ENCODE measurements around the gene CXCR3.
"Not testable (repeated sequence)": the region's sequence is repeated elsewhere in the genome, so short reads cannot be mapped to it uniquely, and the experiment has no call there.

Gene CXCR3

DNA sequence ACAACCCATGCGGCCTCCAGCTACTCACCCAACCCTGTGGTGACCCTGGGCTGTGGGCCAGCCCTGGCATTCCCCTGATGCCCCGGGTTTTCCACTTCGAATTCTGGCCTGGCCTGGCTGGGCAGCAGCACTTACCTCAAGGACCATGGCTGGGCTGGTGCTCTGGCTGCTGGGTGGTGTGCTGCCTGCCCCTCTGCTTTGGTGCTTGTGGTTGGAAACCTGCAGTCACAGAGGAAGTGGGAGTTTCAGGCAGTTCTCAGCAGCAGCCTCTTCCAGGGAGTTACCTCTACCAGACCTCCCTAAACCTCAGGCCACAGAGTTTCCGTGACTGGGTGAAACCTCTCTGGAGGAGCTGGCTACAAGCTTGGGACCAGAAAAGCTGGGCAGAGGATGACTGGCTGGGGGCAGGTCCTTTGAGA lies at the start of gene CXCR3:
Gene CXCR3, minus strand, starts transcription at position 209 of the 419 bp plus-strand sequence. Its CDS starts 62 bp downstream, at position 147.
- peak; percentile 6 to 55 for DNase-seq

DNA sequence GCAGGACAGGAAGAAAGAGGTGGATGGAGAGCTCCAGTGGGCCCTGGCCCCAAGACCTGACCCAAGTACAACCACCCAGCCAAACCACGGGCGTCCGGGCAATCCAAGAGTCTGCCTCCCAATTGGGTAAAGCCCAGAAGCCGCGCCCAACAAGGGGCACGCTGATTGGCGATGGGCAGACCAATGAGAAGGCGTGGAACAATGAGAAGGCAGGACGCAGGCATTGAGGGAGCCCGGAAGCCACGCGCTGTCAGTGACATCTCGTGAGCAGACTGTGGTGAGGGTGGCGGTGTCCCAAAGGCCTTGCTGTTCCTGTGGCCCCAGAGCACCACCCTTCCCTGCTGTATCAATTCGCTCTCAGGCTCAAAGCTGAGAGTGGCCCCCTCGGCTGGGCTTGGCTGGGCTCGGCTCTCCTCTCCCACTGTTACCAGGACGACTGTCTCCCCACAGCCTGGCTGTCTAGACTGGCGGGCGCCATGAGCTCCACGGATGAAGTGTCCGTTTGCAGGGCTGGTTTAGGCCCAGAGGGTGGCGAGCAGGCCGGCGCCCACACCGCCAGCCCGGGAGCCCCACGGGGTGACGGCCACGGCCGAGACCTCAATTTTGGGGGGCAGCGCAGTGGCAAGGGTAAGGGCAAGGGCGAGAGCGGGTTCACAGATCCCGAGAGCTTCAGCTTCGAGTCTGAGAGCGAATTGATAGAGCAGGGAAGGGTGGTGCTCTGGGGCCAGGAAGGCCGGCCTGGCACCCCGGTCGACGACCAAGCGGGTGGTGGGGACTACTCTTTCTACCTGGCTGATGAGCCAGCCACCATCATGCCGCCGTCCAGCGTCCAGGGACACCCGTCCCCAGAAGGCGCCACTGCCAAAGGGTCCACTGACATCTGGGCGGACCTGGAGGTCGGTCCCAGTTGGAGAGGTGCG lies 49.3 kb upstream of the CXCR3 start, which contains the start of gene LOC101059915:
Gene LOC101059915, plus strand, starts transcription at position 219 of the 920 bp plus-strand sequence.
- DNase-seq: no peak

DNA sequence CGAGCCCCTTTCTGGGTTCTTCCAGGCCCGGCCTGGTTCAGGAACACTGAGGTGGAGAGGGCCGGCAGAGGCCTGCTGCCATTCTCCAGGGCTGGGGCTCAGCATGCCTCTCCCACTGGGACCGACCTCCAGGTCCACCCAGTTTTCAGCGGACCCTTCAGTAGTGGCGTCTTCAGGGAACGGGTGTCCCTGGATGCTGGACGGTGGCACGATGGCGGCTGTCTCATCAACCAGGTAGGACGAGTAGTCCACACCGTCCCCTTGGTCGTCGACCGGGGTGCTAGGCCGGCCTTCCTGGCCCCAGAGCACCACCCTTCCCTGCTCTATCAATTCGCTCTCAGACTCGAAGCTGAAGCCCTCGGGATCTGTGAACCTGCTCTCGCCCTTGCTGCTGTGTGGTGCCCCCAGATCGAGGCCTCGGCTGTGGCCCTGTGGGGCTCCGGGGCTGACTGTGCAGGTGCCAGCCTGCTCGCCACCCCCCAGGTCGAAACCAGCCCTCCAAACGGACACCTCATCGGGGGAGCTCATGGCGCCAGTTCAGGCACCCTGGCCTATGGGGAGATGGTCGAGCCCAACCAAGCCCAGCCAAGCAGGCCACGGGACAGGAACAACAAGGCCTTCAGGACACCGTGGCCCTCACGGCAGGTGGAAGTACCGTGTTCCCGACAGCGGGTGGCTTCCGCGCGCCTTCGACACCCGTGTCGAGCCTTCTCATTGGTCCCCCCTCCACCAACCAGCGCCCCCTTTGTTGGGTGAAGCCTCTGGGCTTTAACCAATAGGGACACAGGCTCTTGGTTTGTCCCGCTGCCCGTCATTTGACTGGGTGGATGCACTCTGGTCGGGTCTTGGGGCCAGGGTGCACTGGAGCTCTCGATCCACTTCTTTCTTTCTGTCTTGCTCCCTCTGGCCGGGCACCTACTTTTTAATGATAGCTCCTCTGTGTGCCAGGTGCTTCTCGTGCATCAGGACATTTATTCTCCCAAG lies 48.2 kb upstream of the CXCR3 start:
- DNase-seq: no peak

DNA sequence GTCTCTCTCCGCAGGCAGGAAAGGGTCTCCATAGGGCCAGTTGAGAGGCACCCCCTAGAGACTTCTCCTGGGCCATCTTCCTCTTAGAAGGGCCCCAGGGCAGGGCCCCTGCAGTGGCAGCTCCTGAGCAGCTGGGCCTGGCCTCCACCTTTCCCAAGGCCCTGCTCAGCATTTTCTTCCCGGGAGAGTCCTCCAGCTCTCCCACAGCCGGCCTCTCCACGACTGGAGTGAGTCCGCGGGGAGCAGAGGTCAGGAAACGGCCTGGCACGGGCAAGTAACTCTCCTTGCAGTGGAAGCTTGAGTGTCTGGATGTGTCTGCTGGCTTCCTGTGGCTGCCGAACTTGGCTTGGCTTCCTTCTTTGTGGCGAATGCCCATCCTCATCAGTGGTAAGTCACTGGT lies 47.4 kb upstream of the CXCR3 start:
- no peak for DNase-seq

DNA sequence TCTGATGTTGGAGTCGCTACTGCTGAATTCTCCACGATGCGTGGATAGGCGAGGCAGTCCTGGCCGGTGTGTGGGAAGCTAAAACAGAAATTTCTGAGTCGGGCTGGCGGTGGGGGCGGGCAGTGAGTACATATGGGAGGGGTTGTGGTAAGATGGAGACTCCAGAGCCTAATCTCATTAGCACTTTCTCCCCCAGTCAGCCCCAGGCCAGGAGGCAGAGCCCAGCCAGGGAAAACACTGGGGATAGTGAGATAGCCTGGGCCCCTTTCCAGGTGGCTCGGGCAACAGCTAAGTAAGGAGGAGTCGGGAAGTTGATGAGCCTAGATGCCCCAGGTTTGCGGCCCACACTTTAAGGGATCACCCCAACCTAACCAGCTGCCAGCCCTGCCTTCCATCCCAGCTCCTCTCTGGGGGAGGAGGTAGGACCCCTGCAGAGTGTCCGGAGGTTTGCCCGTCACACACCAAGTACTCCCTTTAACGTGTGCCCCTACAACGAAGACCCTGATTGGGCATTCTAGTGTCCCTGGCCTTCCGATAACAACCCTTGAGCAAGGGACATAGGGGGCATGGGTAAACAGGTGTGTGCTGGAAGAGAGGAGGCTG lies 46.7 kb upstream of the CXCR3 start:
- DNase-seq: no peak

DNA sequence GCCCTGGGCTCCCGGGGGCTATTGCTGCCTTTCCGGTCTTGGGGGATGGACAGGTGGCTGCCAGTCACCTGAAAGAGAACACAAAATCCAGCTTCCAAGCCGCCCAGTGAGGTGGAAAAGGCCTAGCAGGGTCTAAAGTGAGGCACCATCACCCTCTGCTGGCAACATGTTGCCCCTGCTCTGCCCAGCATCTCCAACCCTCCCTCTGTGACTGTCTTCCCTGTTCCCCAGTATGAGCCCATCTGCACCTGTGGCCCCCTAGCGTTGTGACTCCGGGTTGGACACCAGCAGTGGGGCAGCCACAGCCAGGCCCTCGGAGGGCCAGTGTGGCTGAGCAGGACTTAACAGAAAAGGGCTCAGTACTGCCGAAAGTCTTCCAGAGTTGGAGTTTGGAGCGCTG lies 45.9 kb upstream of the CXCR3 start:
- not testable (repeated sequence) for DNase-seq

DNA sequence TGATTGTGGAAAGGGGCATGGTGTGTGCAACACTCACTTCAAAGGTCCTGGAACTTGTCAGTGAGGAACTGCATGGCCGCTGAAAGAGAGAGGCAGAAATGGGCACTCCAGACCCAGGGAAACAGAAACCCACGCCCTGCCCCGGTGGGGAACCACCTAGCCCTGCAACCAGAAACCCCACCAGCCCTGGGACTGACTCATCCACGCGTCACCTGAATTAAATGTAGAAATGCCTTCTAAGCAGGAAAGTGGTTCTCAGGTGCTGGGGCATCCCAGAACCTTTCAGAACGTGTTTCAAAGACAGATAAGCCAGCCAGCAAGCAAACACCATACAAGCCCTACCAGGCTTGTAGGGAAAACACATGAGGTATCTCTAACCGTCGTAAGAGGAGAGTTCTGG lies 44.9 kb upstream of the CXCR3 start:
- DNase-seq: peak in 1 of 2 donors; percentile 53

DNA sequence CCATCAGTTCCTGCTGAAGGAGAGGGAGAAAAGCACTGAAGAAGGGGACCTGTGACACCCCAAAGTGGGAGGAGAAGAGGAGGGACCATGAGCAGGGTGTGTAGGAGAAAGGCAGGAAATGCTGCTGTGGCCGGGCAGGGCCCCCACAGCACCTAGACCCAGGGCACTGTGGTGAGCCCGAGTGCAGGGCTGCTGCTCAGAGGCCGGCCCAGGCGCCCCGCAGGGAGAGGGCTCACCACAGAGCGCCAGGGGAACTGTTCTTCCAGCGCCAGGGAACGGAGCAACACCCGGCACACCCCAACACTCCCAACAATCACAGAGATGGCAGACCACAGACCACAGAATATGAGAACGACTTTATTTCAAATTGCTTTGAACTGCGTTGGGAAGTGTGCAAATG lies 44.3 kb upstream of the CXCR3 start:
- not testable (repeated sequence) for DNase-seq

DNA sequence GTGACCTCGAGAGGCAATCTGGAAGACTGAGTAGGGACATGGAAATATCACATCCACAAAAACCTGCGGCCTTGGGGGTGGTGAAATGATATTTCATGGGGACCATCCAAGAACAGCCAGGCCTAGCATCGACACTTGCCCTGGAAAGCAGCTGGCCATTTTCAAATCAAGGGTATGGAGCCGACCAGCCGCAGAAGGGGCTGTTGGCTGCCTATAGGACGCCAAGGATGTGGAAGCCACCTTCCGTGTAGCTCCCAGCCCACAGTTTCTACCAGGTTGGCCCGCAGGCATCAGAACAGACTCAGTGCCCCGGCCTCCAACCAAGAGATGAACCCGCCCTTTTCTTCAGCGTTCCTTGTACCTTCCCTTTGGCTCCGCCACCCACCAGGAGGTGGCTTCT lies 43.6 kb upstream of the CXCR3 start:
- DNase-seq: no peak

DNA sequence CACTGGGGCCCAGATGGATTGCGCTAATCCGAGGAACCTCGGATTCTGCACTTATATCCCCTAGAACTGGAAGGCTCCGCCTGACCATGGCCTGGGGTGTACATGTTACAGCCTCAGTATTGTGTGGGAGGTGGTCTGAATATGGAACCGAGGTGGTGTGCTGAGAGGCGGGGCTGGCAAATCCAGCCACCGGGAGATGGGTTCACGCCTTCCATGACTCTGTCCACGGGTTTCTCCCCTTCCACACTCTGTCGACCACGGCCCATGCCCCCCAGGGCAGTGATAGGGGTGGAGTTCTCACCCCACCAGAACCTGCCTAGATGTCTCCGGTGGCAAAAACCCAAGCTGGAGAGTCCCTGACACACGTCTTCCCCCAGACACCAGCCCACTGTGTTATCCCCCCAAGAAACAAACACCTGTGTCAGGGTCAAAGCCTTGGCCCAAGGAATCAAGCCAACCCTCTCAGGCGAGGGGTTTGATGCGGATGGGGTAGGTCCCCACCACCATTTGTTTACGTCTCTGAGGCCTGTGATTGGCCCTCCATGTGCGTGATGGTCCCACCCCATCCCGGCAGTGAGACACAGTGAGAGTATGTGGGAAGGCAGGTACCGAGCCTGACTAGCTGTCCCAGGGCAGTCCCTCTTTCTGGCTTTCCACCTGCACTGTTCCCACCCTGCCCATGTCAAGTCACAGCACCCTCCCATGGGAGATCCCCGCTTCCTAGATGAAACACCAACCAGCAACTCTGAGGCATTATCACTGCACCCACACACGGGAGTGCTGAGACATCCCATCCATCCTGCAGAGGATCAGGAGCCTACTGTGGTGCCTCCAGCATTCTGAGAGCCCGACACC lies 42.5 kb upstream of the CXCR3 start:
- DNase-seq: no peak

DNA sequence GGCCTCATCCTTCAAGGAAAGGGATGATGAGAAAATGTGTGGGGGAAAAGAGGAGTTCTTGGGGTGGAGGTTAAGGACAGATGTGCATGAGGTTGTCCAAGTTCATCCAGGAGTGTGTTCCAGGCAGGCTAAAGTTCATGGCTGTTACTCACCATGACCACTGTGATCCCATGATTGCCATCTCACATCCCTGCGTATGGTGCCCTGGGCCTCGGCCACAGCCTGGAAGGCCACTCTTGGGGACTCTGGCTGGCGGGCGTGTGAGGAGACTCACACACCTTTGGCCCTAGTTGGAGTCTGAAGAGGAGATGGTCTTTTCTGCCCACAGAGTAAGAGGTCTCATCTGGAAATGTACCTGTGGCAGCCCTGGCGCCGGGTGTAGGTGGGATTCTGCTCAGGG lies 41.6 kb upstream of the CXCR3 start:
- no peak for DNase-seq

DNA sequence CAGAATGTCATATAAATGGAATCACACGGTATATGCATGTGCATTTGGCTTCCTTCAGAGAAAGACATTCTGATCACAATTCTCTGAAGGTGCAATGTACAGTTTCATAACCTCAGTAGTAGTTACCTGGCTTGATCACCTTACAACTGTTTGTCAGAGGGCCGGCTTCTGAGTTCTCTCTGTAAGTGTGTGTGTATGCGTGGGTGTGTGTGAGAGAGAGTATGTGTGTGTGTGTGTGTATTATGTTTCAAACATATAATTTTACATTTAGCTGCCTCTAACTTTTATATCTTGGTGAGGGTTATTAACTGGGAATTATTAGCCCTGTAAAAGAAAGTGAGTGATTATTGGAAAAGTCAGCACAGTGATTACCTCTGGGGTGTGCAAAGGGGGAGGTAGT lies 41.0 kb upstream of the CXCR3 start:
- no peak for DNase-seq

DNA sequence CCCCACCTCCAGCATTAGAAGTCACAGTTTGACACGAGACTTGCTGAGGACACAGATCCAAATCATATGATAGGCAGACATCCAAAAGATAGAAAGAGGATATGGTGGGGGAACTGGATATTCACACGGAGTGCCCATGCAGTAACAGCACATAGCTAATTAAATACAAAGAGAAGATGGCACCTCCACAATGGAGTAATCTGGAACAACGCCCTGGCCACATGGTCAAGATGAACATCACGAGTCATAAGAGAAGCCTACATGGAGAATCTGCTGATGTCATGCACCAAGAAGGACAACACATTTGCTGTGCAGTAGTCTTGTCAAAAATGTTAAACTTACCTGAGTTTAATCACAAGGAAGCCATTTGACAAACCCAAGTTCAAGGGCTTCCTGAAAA lies 39.0 kb upstream of the CXCR3 start:
- no peak for DNase-seq

DNA sequence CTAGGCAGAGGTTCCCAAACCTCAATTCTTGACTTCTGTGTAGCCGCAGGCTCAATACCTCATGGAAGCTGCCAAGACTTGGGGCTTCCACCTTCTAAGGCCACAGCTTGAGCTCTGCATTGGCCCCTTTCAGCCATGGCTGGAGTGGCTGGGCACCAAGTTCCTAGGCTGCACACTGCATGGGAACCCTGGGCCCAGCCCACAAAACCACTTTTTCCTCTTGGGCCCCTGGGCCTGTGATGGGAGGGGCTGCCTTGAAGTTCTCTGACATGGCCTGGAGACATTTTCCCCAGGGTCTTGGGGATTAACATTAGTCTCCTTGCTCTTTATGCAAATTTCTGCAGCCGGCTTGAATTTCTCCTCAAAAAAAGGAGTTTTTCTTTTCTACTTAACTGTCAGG lies 35.0 kb upstream of the CXCR3 start:
- no peak for DNase-seq

DNA sequence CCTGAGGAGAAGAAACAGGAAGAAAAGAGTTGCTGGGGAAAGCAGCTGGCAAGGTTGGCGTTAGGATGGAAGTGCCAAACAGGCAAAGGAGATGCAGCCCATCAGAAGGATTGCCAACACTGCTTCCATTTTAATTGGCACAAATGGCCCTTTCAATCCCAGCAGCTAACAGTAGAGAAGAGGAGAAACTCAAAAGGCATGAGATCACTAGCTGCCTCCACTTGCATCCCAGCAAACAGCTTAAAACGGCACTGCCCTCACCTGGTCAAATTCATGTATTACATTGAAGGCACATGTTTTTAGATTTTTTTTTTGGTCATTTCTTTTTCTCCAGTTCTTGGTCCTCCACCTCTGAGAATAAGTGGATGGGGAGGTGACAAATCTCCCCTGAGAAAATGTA lies 34.1 kb upstream of the CXCR3 start:
- DNase-seq: peak; percentile 45 to 68

DNA sequence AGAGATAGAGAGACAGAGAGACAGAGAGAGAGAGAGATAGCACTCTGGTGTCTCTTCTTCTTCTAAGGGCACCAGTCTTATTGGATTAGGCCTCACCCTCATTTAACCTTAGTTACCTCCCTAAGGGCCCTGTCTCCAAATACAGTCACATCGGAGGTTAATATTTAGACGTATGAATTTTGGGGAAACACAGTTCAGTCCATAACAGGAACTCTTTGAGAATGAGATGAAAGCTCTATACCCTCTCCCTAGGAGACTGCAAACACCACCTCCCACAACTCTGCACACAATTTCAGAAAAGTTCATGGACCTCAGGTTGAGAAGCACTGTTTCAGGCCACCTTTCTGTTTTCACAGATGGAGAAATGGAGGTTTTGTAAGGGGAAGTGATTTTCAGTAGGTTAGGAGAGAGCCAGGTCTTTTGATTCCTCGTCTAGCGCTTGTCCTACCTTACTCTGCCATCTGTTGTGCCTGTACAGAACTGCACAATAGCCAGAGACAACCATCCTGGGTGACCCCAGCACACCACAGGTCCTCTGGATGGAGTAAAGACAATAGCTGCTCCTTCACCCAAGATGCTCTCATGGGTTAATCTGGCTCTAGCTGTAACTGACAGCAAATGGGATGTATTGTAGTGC lies 32.1 kb upstream of the CXCR3 start:
- DNase-seq: peak in 1 of 2 donors; percentile 53

DNA sequence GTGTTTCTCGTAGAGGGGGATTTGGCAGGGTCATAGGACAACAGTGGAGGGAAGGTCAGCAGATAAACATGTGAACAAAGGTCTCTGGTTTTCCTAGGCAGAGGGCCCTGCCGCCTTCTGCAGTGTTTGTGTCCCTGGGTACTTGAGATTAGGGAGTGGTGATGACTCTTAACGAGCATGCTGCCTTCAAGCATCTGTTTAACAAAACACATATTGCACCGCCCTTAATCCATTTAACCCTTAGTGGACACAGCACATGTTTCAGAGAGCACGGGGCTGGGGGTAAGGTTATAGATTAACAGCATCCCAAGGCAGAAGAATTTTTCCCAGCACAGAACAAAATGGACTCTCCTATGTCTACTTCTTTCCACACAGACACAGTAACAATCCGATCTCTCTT lies 26.1 kb upstream of the CXCR3 start:
- not testable (repeated sequence) for DNase-seq

DNA sequence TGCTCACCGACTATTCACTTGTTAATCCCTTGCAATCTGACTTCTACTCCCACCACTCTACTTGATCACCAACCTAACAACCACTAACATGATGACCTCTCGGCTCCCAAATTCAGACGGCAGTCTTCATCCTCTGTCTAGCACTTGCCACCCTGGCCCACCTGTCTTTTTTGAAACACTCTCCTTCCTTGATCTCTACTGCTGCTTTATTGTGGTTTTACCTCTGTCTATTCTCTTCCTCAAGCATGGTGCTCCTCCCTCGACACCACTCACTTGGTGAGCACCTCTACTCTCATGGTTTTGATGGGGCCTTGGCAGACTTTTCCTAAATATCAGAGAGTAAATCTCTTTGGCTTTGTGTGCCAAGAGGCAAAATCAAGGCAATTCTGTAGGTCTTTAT lies 21.7 kb upstream of the CXCR3 start:
- peak in 1 of 2 donors; percentile 46 for DNase-seq

DNA sequence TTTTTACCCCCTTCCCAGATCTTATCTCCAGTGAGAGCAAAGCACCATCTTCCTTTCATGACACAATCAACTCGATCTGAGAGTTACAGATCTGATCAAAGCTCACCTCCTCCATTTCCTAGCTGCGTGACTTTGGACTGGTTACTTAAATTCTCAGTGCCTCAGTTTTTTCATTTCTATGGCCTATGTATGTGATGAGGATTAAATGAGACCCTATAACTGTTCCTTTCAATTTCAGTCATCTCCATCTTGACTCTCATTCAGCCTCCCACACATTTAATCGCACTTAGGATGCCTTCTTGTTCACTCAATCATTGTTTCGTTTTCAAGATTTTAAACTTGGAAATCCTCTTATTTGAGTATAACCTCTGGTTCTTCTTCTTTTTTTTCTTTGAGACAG lies 20.1 kb upstream of the CXCR3 start:
- DNase-seq: no peak

DNA sequence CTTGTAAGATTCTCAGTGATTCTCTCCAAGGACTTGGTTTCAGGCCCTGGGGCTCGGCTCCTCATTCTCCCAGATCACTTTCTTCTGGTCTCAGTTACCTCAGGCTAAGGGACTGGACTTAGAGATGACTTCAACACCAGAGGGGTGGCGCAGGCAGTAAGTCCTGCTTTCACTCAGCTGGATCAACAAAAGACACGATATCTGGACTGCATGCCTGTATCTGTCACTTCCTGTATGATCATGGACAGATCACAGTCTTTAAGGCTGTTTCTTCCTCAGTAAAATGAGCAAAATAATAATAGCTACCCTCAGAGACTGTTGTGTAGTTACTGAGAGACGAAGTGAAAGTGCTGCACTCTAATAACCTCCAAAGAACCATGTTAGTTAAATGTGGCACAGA lies 19.5 kb upstream of the CXCR3 start:
- DNase-seq: no peak

DNA sequence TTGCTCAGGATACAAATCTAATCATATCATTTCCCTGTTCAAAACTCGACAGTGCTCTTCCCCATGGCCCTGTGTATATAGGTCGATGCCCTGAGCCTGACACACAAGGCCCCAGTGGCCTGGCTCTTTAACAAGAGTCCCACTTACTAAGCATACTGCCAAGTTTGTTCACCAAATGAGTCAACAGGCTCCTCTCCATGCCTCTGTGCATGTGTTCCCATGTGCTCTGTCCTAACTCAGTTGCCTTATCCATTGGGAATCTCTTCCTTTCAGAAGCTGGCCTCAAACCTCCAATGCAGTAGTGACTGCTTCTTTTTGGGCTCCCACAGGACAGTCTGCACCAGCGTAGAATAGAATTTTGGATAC lies 18.9 kb upstream of the CXCR3 start:
- DNase-seq: no peak

Measured in CD4-positive, alpha-beta T cell treated with Interferon alpha-2 for 1 hour (primary cell).